HFF-Myc (cell line): ENCODE data around the gene MLPH.
A peak's percentile ranks its signal among the peaks of the same experiment; 100 is the strongest.

Experiments used
- DNase-seq: peaks from one replicate; pipeline ENCODE4 v3.0.0-alpha.2; 2011; ENCODE audit warnings: low read depth; ENCODE audit errors: extremely low read depth
- H3K4me3 ChIP-seq: replicated peaks from 2 replicates; pipeline ENCODE4 v1.5.1; 2011; ENCODE audit warnings: low read depth, mild to moderate bottlenecking, control low read depth, low read length
- TF ChIP-seq, protein P1 (sequence below): IDR thresholded peaks from 2 replicates; pipeline ENCODE4 v1.5.1; 2012; ENCODE audit warnings: mild to moderate bottlenecking, low read depth, low read length, control low read depth; ENCODE audit errors: missing control alignments

Gene MLPH

DNA sequence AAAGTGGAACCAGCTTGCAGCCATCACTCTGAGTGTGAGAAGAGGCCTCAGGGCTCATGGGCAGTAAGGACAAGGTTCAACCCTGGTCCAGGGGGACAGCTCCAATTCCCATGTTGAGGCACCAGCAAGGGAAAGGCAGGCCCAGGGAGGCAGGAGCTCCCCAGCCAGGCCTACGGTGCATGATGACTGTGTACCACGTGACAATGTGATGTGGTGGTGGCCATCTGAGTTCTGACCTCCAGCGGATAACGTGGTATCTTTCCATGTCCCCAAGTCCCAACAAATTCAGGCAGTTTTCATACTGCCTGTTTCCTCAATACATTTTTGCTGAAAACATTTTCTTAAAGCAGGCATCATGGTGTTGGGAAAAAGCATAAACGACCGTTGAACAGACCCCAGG is 36.9 kb upstream of the MLPH start:
- H3K4me3 ChIP-seq, result no peak overlapping the region
- DNase-seq, result no peak
- TF ChIP-seq, protein P1, sequence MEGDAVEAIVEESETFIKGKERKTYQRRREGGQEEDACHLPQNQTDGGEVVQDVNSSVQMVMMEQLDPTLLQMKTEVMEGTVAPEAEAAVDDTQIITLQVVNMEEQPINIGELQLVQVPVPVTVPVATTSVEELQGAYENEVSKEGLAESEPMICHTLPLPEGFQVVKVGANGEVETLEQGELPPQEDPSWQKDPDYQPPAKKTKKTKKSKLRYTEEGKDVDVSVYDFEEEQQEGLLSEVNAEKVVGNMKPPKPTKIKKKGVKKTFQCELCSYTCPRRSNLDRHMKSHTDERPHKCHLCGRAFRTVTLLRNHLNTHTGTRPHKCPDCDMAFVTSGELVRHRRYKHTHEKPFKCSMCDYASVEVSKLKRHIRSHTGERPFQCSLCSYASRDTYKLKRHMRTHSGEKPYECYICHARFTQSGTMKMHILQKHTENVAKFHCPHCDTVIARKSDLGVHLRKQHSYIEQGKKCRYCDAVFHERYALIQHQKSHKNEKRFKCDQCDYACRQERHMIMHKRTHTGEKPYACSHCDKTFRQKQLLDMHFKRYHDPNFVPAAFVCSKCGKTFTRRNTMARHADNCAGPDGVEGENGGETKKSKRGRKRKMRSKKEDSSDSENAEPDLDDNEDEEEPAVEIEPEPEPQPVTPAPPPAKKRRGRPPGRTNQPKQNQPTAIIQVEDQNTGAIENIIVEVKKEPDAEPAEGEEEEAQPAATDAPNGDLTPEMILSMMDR, result no peak

DNA sequence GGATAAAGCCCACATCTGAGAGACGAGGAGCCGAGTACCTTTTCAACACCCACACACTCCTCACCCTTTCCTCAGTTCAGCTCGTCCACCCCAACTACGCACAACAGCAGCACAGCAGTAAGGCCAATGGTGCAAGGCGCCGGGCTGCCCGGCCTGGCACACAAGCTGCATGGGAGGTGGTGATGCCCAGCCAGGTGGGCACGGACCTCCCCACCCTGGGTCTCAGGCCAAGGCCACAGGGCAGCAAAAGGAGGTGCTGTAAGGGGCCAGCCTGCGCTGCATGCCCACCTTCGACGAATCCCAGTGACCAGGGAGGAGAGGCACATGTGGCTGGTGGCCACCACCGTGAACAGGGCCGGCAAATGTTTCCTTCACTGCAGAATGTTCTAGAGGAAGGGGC is 36.5 kb upstream of the MLPH start:
- TF ChIP-seq, protein P1, result no peak
- DNase-seq, result no peak
- no peak overlapping the region for H3K4me3 ChIP-seq

DNA sequence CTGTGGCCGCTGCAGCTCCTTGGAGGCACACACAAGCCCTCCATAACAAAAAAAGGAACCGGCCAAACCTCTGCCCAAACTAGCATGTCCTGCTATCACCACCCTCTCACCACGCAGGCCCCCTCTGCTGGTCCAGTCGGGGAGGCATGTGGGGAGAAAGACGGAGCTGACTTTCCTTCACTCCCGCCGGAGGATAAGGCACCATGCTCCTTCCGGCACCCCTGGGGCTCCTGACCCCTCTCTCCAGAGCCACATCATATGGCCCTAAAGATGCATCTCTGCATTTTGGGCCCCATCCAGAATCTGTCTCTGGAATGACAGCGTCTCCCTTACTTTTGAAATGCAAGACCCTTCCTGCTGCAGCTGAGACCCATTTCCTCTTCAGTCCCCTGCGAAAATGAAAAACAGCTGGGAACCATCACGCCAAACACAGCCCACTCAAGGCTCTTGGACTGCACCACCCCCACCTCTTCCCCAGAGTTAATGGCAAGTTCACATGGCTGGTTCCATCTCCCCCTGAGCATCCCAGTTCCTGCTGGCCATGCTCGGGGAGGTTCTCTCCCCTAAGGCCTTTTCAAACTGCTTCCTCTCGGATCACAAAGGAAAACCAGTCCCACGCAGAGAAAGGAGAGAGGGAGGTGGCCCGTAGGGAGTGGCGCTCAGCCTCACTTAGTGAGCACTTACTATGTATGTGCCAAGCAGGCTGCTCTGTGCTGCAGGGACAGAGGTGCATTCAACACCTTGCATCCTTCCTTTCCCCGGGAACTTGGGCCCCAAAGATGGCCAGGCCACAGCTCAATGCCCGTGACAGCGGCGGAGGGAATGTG is 35.2 kb upstream of the MLPH start:
- no peak overlapping the region for H3K4me3 ChIP-seq
- no peak for DNase-seq
- TF ChIP-seq, protein P1, result peak; percentile 66

DNA sequence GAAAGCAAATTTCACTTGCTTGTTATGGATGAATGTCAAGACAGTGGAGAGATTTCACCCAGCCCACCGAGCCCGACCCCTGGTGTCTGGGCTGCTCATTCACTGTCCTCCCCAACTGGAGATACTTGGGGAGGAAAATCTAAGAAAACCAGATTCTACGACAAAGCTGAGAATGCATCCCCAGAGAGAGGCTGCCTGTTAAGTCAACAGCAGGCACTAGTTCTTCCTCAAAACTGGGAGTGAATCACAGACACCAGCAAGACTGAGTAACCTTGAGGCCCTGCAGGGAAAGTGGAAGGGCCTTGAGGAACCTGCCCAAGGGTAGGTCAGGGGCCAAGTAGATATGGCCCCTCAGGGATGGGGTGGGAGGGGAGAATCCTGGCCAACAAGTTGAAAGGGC is 34.2 kb upstream of the MLPH start:
- DNase-seq, result no peak
- H3K4me3 ChIP-seq, result no peak overlapping the region

DNA sequence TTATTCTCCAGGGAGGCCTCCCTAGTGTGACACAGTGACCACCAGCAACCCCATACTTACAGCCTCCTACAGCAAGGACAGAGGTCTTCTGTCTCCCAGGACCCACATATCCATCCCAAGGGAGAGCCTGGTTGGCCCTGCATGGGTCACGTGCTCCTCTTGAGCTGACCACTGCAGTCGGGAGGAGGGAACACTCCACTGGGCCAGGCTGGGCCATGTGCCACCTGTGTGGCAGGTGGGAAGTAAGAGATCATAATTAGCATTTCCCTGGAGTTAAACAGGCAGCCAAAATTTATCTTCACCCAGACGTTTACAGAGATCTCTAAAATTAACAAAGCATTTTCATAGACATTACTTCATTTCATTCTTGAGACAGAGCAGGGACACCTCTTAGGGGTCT is 33.4 kb upstream of the MLPH start:
- no peak for DNase-seq
- TF ChIP-seq, protein P1, result no peak
- no peak overlapping the region for H3K4me3 ChIP-seq

More for the DNA sequence above, 34.2 kb upstream of the MLPH start:
- TF ChIP-seq, protein P1, result no peak

DNA sequence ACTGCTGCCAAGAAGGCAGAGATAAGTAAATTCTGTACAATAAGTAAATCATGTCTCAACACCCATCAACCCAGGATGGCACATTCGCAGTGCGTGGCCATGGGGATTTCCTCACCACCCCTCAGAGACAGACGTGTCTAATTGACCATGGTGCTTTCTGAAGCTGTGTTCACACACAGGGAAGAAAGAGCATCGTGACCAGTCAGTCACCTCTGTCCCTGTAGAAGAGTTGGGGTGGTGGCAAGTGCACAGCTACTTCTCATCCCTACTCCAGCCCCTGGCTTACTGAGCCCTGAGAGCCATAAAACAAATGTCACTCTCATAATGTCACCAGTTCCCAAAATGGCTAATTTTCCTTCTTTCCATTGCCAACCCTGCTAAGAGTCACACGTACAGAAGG is 31.3 kb upstream of the MLPH start:
- H3K4me3 ChIP-seq, result no peak overlapping the region
- TF ChIP-seq, protein P1, result no peak
- DNase-seq, result no peak
